ENCODE results near the gene HOXD12.

HOXD12 gene

GRCh38 chr2:176151442-176152287, 52.1 kb downstream of the HOXD12 start, which contains the start of gene HOXD4:
TSS of gene HOXD4 (plus strand) at chr2:176151550. CDS start at chr2:176151634, 84 bp downstream.
- DNase-seq = peak; percentile 33
